GM04504 (cell line): ENCODE results near the gene SLC1A3.

Experiments
- DNase-seq: peaks from one replicate; pipeline ENCODE4 v3.0.0-alpha.2; 2012; ENCODE audit warnings: low read depth

The SLC1A3 gene

GRCh38 chr5:36685631-36686288, 79.4 kb downstream of the SLC1A3 start:
- DNase-seq, result no peak

GRCh38 chr5:36686881-36687280, 80.5 kb downstream of the SLC1A3 start:
- no peak for DNase-seq

- no peak for DNase-seq
Observed at GRCh38 chr5:36688722-36689121, 82.3 kb downstream of the SLC1A3 start.

GRCh38 chr5:36689225-36689624, 82.8 kb downstream of the SLC1A3 start:
- no peak for DNase-seq

- no peak for DNase-seq
Observed at GRCh38 chr5:36690041-36690961, 83.9 kb downstream of the SLC1A3 start.

- DNase-seq, result no peak
Observed at GRCh38 chr5:36691226-36691625, 84.8 kb downstream of the SLC1A3 start.

GRCh38 chr5:36691696-36692371, 85.4 kb downstream of the SLC1A3 start:
- no peak for DNase-seq

GRCh38 chr5:36692791-36693763, 86.7 kb downstream of the SLC1A3 start:
- no peak for DNase-seq

- no peak for DNase-seq
Observed at GRCh38 chr5:36694351-36694750, 87.9 kb downstream of the SLC1A3 start.

- no peak for DNase-seq
Observed at GRCh38 chr5:36696059-36696673, 89.8 kb downstream of the SLC1A3 start.

GRCh38 chr5:36698031-36698430, 91.6 kb downstream of the SLC1A3 start:
- no peak for DNase-seq

- no peak for DNase-seq
Observed at GRCh38 chr5:36701085-36701698, 94.8 kb downstream of the SLC1A3 start.

GRCh38 chr5:36703245-36703860, 96.9 kb downstream of the SLC1A3 start:
- no peak for DNase-seq

GRCh38 chr5:36704131-36704530, 97.7 kb downstream of the SLC1A3 start:
- DNase-seq, result no peak

- no peak for DNase-seq
Observed at GRCh38 chr5:36705055-36705454, 98.6 kb downstream of the SLC1A3 start.

GRCh38 chr5:36706662-36707061, 100.3 kb downstream of the SLC1A3 start:
- DNase-seq, result no peak

GRCh38 chr5:36708996-36709395, 102.6 kb downstream of the SLC1A3 start:
- no peak for DNase-seq

GRCh38 chr5:36710039-36710438, 103.6 kb downstream of the SLC1A3 start:
- no peak for DNase-seq

- no peak for DNase-seq
Observed at GRCh38 chr5:36712706-36713105, 106.3 kb downstream of the SLC1A3 start.

- DNase-seq, result no peak
Observed at GRCh38 chr5:36713541-36713940, 107.1 kb downstream of the SLC1A3 start.
